ENCODE results near the gene TGFB1. TPM values are rescaled to one million over a fixed set of nuclear protein-coding genes. Genes with fewer than 3 reads are reported as not detected.
A peak's percentile ranks its signal among the peaks of the same experiment; 100 is the strongest.

The TGFB1 gene
- total and polyA plus RNA-seq, 2 of the 13 experiments (the other 11 are each of a cell fraction or from before 2014, with no cell fraction given) = 4.1 to 5.4 TPM

DNA sequence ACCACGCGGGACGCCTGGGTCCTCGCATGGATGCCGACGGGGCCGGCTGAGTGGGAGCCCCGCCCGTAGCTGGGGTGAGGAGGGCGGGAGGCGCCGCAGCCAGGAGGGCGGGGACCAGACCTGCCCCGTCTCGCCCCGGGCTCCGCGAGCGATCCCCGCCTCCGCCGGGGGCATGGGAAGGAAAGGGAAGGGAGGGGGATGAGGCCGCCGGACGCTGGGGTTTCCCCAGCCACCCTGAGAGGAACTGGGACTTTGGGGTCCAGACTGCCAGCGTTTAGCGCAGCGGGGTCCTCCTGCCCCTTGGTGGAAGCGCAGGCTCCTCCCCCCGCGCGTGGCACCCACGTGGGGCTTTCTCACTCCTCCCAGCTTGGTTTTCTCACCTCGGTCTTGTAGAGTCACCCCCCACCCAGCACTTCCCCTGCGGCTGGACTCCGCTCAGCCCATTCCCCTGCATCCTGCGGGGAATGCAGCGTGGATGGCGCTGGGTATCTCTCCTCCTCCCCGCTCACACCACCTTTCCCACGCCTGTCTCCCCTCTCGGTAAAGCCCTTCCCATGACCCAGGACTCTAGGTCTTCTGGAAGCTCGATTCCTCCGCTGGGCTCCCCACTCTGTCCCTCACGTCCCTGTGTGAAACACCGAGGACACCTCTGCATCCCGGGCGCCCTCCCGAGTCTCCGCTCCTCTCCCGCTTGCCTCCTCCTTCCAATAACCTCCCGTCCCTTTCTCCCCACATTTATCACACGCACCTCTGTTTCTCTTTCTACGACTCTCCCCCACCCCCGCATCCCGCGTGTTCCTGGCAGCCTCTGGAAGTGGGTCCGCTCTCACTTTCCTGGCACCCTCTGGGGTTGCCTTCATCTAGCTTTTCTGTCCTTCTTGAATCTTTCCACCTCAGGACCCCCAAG, 2.1 kb downstream of the TGFB1 start:
- 7% methylated on average over 38 of the region's 58 CpGs for WGBS (ENCODE audit: low lambda C conversion rate)
- POLR2A ChIA-PET = interaction anchor here (1.0 to 3.1 kb wide), 11 partner anchors 12 to 125 kb away, joined by 3 to 73 read pairs (median 8); partner anchors contain the start of genes B9D2, CCDC97, DMAC2 and HNRNPUL1
- H3K36me3 ChIP-seq (replicated peaks in 1 of 2; ENCODE audit: control insufficient read depth in 1 of 2, insufficient read depth in 2 of 2, low read length in 2 of 2) = peaks cover 6 to 11% of the 10 kb centered on the region in 2 experiments; a peak in 2 of 5 replicates
- no peaks in the 10 kb centered on the region; a peak in 1 of 5 replicates for H3K27me3 ChIP-seq (ENCODE audit: control insufficient read depth in 1 of 2, insufficient read depth in 2 of 2, low read length in 2 of 2)
- peak overlapping the region; percentile 90 to 95 (median 95) for H3K4me3 ChIP-seq (replicated peaks in 1 of 3; ENCODE audit: insufficient read depth in 1 of 3, low read depth in 2 of 3, low read length in 3 of 3)
- no peak overlapping the region for H2AFZ ChIP-seq (ENCODE audit: low read length)
- in situ Hi-C loops (cut with HindIII; ENCODE audit: extremely low pct_ligation_motif_present, low pct_unique_long_range_greater_than_20kb) = loop anchor here (5.0 kb wide), 1 partner anchor 39 kb away; the partner anchor contains the start of gene CCDC97
- H3K9me3 ChIP-seq (ENCODE audit: low read length) = no peaks in the 10 kb centered on the region
- FAIRE-seq (no peak), ATAC-seq (peak; percentile 11; the same call in 2 of the 3 replicates), DNase-seq (ENCODE audit: low spot score) (no peak)
- intact Hi-C loops (cut with micrococcal nuclease; ENCODE audit: unreplicated experiment) = loop anchor here (1.0 to 2.0 kb wide), 2 partner anchors 10 to 27 kb away; no protein-coding TSS in a partner anchor
- no peak overlapping the region for H3K27ac ChIP-seq (ENCODE audit: extremely low read length, insufficient read depth, low read length)
- peak overlapping the region; percentile 80 for H3K4me2 ChIP-seq (ENCODE audit: low read depth, low read length)
- H3K79me2 ChIP-seq (ENCODE audit: insufficient read depth, low read length) = peaks cover 29% of the 10 kb centered on the region
- BruUV-seq (replicated peaks) = TSS peak; percentile 36
- CTCF ChIA-PET (ENCODE audit: low intra/inter-chr PET ratio, low total read pairs) = interaction anchor here (1.4 kb wide), 1 partner anchor 43 kb away, joined by 6 read pairs; no protein-coding TSS in a partner anchor
- H3K9ac ChIP-seq (ENCODE audit: insufficient read depth, low read depth, low read length) = peak overlapping the region; percentile 82
- peaks cover 12% of the 10 kb centered on the region; the same call in 1 of the 2 replicates for H4K20me1 ChIP-seq (ENCODE audit: insufficient read depth, low read length)
- H3K4me1 ChIP-seq (ENCODE audit: insufficient read depth, low read length) = peaks cover 32% of the 10 kb centered on the region
- TF ChIP-seq SP4 (CRISPR knock-in tag; IDR thresholded peaks at IDR 0.05) (0 out of 2 replicates have a peak, but pooled peaks have one; percentile 43), ZSCAN12 (CRISPR knock-in tag; IDR thresholded peaks at IDR 0.05) (no peak), PHF5A (CRISPR knock-in tag; IDR thresholded peaks at IDR 0.05; ENCODE audit: low read depth, unreplicated experiment) (no peak), NFKB2 (CRISPR knock-in tag; IDR thresholded peaks at IDR 0.05; ENCODE audit: borderline replicate concordance) (peak; percentile 49; the same call in 1 of the 2 replicates), ATAD3A (CRISPR knock-in tag; IDR thresholded peaks at IDR 0.05) (no peak), ZNF121 (CRISPR knock-in tag; IDR thresholded peaks at IDR 0.05) (no peak), HNRNPL (IDR thresholded peaks at IDR 0.05; ENCODE audit: low read depth, low read length) (no peak)
- TF ChIP-seq, protein P1, sequence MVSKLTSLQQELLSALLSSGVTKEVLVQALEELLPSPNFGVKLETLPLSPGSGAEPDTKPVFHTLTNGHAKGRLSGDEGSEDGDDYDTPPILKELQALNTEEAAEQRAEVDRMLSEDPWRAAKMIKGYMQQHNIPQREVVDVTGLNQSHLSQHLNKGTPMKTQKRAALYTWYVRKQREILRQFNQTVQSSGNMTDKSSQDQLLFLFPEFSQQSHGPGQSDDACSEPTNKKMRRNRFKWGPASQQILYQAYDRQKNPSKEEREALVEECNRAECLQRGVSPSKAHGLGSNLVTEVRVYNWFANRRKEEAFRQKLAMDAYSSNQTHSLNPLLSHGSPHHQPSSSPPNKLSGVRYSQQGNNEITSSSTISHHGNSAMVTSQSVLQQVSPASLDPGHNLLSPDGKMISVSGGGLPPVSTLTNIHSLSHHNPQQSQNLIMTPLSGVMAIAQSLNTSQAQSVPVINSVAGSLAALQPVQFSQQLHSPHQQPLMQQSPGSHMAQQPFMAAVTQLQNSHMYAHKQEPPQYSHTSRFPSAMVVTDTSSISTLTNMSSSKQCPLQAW (CRISPR knock-in tag; IDR thresholded peaks at IDR 0.05) = no peak
- TF ChIP-seq, protein P2, sequence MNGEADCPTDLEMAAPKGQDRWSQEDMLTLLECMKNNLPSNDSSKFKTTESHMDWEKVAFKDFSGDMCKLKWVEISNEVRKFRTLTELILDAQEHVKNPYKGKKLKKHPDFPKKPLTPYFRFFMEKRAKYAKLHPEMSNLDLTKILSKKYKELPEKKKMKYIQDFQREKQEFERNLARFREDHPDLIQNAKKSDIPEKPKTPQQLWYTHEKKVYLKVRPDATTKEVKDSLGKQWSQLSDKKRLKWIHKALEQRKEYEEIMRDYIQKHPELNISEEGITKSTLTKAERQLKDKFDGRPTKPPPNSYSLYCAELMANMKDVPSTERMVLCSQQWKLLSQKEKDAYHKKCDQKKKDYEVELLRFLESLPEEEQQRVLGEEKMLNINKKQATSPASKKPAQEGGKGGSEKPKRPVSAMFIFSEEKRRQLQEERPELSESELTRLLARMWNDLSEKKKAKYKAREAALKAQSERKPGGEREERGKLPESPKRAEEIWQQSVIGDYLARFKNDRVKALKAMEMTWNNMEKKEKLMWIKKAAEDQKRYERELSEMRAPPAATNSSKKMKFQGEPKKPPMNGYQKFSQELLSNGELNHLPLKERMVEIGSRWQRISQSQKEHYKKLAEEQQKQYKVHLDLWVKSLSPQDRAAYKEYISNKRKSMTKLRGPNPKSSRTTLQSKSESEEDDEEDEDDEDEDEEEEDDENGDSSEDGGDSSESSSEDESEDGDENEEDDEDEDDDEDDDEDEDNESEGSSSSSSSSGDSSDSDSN (CRISPR knock-in tag; IDR thresholded peaks at IDR 0.05) = 0 out of 2 replicates have a peak, but pooled peaks have one; percentile 17
- TF ChIP-seq, protein P3, sequence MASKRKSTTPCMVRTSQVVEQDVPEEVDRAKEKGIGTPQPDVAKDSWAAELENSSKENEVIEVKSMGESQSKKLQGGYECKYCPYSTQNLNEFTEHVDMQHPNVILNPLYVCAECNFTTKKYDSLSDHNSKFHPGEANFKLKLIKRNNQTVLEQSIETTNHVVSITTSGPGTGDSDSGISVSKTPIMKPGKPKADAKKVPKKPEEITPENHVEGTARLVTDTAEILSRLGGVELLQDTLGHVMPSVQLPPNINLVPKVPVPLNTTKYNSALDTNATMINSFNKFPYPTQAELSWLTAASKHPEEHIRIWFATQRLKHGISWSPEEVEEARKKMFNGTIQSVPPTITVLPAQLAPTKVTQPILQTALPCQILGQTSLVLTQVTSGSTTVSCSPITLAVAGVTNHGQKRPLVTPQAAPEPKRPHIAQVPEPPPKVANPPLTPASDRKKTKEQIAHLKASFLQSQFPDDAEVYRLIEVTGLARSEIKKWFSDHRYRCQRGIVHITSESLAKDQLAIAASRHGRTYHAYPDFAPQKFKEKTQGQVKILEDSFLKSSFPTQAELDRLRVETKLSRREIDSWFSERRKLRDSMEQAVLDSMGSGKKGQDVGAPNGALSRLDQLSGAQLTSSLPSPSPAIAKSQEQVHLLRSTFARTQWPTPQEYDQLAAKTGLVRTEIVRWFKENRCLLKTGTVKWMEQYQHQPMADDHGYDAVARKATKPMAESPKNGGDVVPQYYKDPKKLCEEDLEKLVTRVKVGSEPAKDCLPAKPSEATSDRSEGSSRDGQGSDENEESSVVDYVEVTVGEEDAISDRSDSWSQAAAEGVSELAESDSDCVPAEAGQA (IDR thresholded peaks at IDR 0.05; ENCODE audit: low read depth) = no peak
- TF ChIP-seq, protein P3 (CRISPR knock-in tag; IDR thresholded peaks at IDR 0.05; ENCODE audit: borderline replicate concordance) = no peak

All from HepG2 (cell line).